ENCODE measurements around the gene CENPO. TPM values are rescaled to one million over a fixed set of nuclear protein-coding genes. Genes with fewer than 3 reads are reported as not detected.

Gene CENPO
- total RNA-seq, 1 experiment from 2014 or later = 54.8 TPM

DNA sequence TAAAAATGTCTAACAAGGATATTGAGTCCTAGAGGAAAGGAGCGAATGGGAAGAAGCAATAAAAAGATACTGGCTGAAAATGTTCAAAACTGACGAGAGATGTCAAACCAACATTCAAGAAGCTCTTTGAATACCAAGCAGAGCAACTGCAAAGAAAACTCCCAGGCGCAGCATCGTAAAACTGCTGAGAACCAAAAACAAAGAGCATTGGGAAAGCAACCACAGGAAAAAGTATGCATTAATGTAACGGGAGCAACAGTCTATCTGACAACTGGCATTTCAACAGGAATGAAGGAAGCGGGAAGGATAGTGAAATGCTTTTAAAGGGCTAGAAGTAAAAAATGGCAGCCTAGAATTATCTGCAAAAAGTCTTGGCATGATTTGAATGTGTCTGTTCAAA, 73.7 kb downstream of the CENPO start:
- Mint-ChIP-seq H3K9me3 (ENCODE audit: unreplicated experiment) (no peaks in the 10 kb centered on the region), H3K4me3 (ENCODE audit: unreplicated experiment) (no peak overlapping the region), H3K27me3 (ENCODE audit: insufficient read depth, unreplicated experiment) (no peaks in the 10 kb centered on the region), H3K4me1 (ENCODE audit: low read depth, unreplicated experiment) (no peaks in the 10 kb centered on the region), H3K36me3 (ENCODE audit: insufficient read depth, unreplicated experiment) (peaks cover 2% of the 10 kb centered on the region), H3K27ac (ENCODE audit: unreplicated experiment) (no peak overlapping the region)
- CTCF ChIA-PET = no interaction called here
- intact Hi-C loops (cut with micrococcal nuclease; ENCODE audit: unreplicated experiment) = no loop called here
- H3K27me3 ChIP-seq (replicated peaks; ENCODE audit: control insufficient read depth, insufficient read depth, low read length) = no peaks in the 10 kb centered on the region
- no peaks in the 10 kb centered on the region for H3K4me1 ChIP-seq
- H3K36me3 ChIP-seq (ENCODE audit: control insufficient read depth, insufficient read depth, low read length) = no peaks in the 10 kb centered on the region
- H3K9me3 ChIP-seq = no peaks in the 10 kb centered on the region
- POLR2A ChIA-PET = no interaction called here
- no peak for DNase-seq
- no peak overlapping the region for H3K4me3 ChIP-seq (ENCODE audit: low read depth, low read length)
- TF ChIP-seq, protein P1, sequence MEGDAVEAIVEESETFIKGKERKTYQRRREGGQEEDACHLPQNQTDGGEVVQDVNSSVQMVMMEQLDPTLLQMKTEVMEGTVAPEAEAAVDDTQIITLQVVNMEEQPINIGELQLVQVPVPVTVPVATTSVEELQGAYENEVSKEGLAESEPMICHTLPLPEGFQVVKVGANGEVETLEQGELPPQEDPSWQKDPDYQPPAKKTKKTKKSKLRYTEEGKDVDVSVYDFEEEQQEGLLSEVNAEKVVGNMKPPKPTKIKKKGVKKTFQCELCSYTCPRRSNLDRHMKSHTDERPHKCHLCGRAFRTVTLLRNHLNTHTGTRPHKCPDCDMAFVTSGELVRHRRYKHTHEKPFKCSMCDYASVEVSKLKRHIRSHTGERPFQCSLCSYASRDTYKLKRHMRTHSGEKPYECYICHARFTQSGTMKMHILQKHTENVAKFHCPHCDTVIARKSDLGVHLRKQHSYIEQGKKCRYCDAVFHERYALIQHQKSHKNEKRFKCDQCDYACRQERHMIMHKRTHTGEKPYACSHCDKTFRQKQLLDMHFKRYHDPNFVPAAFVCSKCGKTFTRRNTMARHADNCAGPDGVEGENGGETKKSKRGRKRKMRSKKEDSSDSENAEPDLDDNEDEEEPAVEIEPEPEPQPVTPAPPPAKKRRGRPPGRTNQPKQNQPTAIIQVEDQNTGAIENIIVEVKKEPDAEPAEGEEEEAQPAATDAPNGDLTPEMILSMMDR (IDR thresholded peaks at IDR 0.05; ENCODE audit: insufficient read depth in 1 of 2, low read depth in 1 of 2, low read length in 1 of 2, severe bottlenecking in 1 of 2, unreplicated experiment in 1 of 2) = no peak
- BruUV-seq (replicated peaks) = no TSS peak

DNA sequence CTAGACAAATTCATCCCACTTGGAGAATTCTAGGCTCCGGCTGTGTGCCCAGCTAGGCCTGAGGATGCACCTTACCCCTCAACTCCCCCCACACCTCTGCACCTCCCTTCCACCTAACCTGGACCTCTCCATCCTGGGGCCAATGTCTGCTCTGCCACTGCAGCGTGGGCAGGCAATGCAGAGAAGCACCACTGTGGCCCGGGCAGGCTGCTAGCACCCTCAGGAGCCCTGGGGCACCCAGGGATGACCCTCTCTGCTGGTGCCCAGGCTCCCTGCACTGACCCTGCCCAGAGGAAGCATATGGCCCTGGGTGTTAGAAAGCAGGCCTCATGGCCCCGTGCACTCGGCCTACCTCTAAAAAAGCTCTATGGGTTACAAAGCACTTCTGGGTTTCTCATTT, 77.2 kb downstream of the CENPO start:
- Mint-ChIP-seq H3K4me1 (ENCODE audit: low read depth, unreplicated experiment) (no peaks in the 10 kb centered on the region), H3K9me3 (ENCODE audit: unreplicated experiment) (no peaks in the 10 kb centered on the region), H3K4me3 (ENCODE audit: unreplicated experiment) (no peak overlapping the region), H3K36me3 (ENCODE audit: insufficient read depth, unreplicated experiment) (peaks cover 7% of the 10 kb centered on the region), H3K27me3 (ENCODE audit: insufficient read depth, unreplicated experiment) (no peaks in the 10 kb centered on the region), H3K27ac (ENCODE audit: unreplicated experiment) (no peak overlapping the region)
- no peaks in the 10 kb centered on the region for H3K9me3 ChIP-seq
- no peak for DNase-seq
- intact Hi-C loops (cut with micrococcal nuclease; ENCODE audit: unreplicated experiment) = no loop called here
- no TSS peak for BruUV-seq (replicated peaks)
- H3K4me1 ChIP-seq = no peaks in the 10 kb centered on the region
- H3K4me3 ChIP-seq (ENCODE audit: low read depth, low read length) = no peak overlapping the region
- no peaks in the 10 kb centered on the region for H3K27me3 ChIP-seq (replicated peaks; ENCODE audit: control insufficient read depth, insufficient read depth, low read length)
- ChIA-PET CTCF (no interaction called here), POLR2A (interaction anchor here (0.5 kb wide), 1 partner anchor 184 kb away, joined by 3 read pairs; no protein-coding TSS in a partner anchor)
- TF ChIP-seq, protein P1 (IDR thresholded peaks at IDR 0.05; ENCODE audit: insufficient read depth in 1 of 2, low read depth in 1 of 2, low read length in 1 of 2, severe bottlenecking in 1 of 2, unreplicated experiment in 1 of 2) = no peak
- no peaks in the 10 kb centered on the region for H3K36me3 ChIP-seq (ENCODE audit: control insufficient read depth, insufficient read depth, low read length)

DNA sequence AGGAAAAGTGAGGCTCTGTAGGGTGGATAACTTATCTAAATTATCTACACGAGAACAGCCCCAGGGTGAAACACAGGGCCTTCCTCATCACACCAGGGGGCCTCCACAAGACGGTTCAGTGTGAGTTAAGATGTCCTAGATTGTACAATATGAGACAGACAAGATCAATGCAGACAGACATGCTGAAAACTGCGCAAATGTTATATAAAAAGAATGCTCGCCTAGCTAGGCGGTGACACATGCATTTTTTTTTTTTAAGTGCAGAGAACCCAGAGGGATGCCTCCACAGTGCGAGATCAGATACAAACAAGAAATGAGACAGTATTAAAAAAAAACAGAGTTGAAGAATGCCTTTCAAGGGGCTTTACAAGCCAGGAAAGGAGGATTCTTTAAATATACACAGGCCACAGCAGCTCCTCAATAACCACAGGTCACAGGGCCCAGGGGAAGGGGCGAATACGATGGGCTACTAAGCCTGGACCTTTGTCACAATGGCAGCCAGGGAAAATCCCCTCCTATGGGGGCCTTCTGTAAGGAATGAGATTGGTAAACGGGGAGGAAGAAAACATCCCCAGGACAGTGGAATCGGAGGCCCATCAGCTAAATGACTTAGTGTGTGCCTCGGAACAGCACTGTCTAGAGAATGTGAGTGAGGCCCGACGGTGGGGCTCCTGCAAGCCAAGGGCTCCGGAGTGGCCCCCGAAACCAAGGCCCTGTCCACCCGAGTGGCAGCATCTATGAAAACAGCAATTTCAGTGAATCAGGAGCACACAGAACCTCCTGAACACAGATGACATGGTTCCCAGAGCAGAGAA, 77.9 kb downstream of the CENPO start:
- H3K4me3 Mint-ChIP-seq (ENCODE audit: unreplicated experiment) = no peak overlapping the region
- no TSS peak for BruUV-seq (replicated peaks)
- H3K27ac Mint-ChIP-seq (ENCODE audit: unreplicated experiment) = no peak overlapping the region
- Histone ChIP-seq H3K27me3 (replicated peaks; ENCODE audit: control insufficient read depth, insufficient read depth, low read length) (no peaks in the 10 kb centered on the region), H3K36me3 (ENCODE audit: control insufficient read depth, insufficient read depth, low read length) (no peaks in the 10 kb centered on the region), H3K4me1 (no peaks in the 10 kb centered on the region), H3K4me3 (ENCODE audit: low read depth, low read length) (no peak overlapping the region), H3K9me3 (no peaks in the 10 kb centered on the region)
- ChIA-PET CTCF (interaction anchor here (0.7 kb wide), 1 partner anchor 556 kb away, joined by 3 read pairs; no protein-coding TSS in a partner anchor), POLR2A (no interaction called here)
- intact Hi-C loops (cut with micrococcal nuclease; ENCODE audit: unreplicated experiment) = no loop called here
- no peaks in the 10 kb centered on the region for H3K9me3 Mint-ChIP-seq (ENCODE audit: unreplicated experiment)
- H3K36me3 Mint-ChIP-seq (ENCODE audit: insufficient read depth, unreplicated experiment) = peaks cover 7% of the 10 kb centered on the region
- H3K4me1 Mint-ChIP-seq (ENCODE audit: low read depth, unreplicated experiment) = no peaks in the 10 kb centered on the region
- TF ChIP-seq, protein P1 (IDR thresholded peaks at IDR 0.05; ENCODE audit: insufficient read depth in 1 of 2, low read depth in 1 of 2, low read length in 1 of 2, severe bottlenecking in 1 of 2, unreplicated experiment in 1 of 2) = no peak
- no peaks in the 10 kb centered on the region for H3K27me3 Mint-ChIP-seq (ENCODE audit: insufficient read depth, unreplicated experiment)
- no peak for DNase-seq

Measured in Caco-2 (cell line).